Activated CD4-positive, alpha-beta T cell treated with anti-CD3 and anti-CD28 coated beads, Interleukin-2, amount 50 U/mL, for 16 hours (primary cell): ENCODE results near the gene FAR2.
"Not testable (repeated sequence)": the region's sequence is repeated elsewhere in the genome, so short reads cannot be mapped to it uniquely, and the experiment has no call there.

Experiments
- DNase-seq: peaks from one replicate; pipeline ENCODE4 v3.0.0-alpha.2; 2020

FAR2 gene

GRCh38 chr12:29346769-29347421 lies 197.8 kb downstream of the FAR2 start:
- DNase-seq = peak; percentile 10

DNA sequence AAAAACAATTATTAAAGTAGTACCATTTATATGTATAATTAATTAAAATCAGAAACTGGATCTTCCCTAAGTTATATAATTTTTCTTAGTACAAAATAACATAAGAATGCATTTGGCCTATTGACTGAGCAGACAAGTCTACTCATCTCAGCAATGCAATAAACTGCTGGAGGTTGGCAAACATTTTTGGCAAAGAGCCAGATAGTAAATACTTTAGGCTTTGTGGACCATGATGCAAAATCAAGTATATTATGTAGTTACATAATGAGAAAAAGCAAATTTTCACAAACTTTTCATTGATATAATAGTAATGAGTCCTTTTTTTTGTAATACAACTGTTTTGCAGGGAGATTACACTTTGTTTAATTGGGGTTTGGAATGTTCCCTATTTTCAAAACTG lies 201.0 kb downstream of the FAR2 start:
- no peak for DNase-seq

DNA sequence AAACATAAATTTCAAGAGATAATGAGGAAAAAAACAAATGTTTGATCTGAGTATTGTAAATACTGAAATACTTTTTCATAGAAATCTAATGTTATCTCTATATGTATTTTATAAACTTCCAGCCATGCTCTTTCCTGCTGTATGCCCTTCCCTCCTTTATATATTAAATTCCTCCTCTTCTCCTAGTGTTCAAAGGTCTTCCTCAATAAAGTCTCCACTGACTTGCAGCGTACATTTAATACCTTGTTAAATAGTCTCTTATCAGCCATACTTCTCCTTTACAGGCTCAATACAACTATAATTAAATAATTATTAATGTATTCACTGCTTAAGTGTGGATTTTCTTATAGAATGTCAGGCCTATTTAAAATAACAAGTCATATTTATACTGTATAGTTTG lies 205.9 kb downstream of the FAR2 start:
- DNase-seq = no peak

DNA sequence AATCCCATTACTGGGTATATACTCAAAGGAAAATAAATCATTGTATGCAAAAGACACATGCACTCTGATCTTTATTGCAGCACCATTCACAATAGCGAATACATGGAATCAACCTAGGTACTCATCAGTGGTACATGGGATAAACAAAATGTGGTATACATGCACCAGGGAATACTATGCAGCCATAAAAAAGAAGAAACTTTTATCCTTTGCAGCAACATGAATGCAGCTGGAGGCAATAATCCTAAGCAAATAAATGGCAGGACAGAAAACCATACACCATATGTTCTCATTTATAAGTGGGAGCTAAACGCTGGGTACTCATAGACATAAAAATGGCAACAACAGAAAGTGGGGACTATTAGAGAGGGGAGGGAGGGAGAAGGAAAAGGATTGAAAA lies 216.0 kb downstream of the FAR2 start:
- DNase-seq = no peak

- no peak for DNase-seq
Measured at GRCh38 chr12:29374012-29374411, 224.9 kb downstream of the FAR2 start.

GRCh38 chr12:29374913-29375312 lies 225.8 kb downstream of the FAR2 start:
- no peak for DNase-seq

GRCh38 chr12:29376118-29376517 lies 227.0 kb downstream of the FAR2 start:
- no peak for DNase-seq

DNA sequence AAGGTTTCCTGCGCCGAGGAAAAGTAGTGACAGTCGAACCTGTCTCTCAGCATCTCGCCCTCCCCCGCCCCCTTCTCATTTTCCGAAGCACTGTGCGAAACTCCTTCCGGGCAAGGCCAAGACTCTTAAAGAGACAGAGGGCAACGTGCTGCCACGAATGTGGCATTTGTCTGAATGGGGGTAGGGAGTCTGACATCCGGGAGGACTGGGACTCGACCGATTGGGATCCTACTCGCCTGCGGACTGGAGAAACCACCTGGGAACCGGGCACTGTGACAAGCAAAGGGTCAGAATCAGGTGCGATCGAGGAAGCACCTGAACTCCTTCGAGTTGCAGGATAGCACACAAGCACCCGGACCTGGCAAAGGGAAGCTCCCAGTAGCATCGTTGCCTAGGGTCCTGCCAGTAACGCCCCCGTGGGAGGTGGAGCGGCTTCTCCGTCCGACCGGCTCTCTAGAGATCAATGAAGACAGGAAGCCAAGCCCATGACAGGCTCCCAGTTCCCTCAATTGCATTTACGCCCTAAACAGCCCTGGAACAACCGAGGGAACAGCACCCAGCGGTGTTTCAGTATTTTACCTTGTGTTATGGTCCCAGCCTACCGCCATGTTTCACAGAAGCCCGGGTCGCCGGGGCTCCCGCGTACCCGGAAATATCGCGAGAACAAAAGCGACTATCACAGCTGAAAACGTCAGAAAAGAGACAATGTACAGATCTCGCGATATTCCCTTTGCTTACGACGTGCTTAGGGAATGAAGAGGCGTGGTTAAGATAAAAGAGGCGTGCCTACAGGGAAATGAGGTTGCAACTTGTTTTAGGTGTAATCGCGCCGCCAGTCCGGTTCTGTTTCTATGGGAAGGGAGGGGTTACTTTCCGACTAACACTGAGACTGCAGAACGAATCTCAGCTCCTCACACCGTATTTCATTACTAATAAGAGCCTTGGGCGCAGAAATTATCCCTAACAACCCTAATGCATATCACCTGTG lies 231.8 kb downstream of the FAR2 start, which contains the start of gene ERGIC2:
Gene ERGIC2 (minus strand): TSS at position 637 of the 988 bp plus-strand sequence. CDS start 9,539 bp downstream, outside the sequence.
- DNase-seq = peak; percentile 97

- DNase-seq = no peak
Measured at GRCh38 chr12:29382251-29382650, 233.2 kb downstream of the FAR2 start.

GRCh38 chr12:29385194-29385593 lies 236.1 kb downstream of the FAR2 start:
- DNase-seq = not testable (repeated sequence)
